Measurements from ENCODE around the gene MMP10.

GRCh38 chr11:102757823-102758549 lies 22.4 kb downstream of the MMP10 start:
- TF ChIP-seq TAF1 (IDR thresholded peaks at IDR 0.05; ENCODE audit: borderline replicate concordance, insufficient read depth, low read length) (no peak), REST (IDR thresholded peaks at IDR 0.05; ENCODE audit: insufficient read depth in 1 of 2, low read depth in 2 of 2, low read length in 2 of 2) (no peak)

All from PFSK-1 (cell line).